HCT116 (cell line): ENCODE results near the gene BCL2L15. TPM values are rescaled to one million over a fixed set of nuclear protein-coding genes. Genes with fewer than 3 reads are reported as not detected.

ENCODE experiments used
- ATAC-seq: fragments of 200-7000 bp; cut with Tn5 transposase; 2 replicates; pipeline ENCODE4 v1.9.1; 2020; ENCODE audit warnings: mild to moderate bottlenecking, moderate library complexity
- BruUV-seq: library from RNA; stranded (reverse); fragments of 400-500 nt; replicated peaks from 2 replicates; lab custom pipeline; 2021; lab: Mats Ljungman, UMichigan
- CTCF ChIA-PET: fragments of 300-600 bp; sonication (Branson Sonifier 250); formaldehyde crosslinking; loops from one replicate; lab custom pipeline; 2021; ENCODE audit warnings: antibody characterized with exemption; lab: Charles Lee
- POLR2A ChIA-PET: fragments of 300-600, 350-600 bp; sonication (Branson Sonifier 250); formaldehyde crosslinking; loops from one replicate; lab custom pipeline; 2021; ENCODE audit warnings: antibody characterized with exemption; lab: Charles Lee
- RAD21 ChIA-PET, 2 experiments: fragments of 300-600 bp; sonication (Branson Sonifier 250); formaldehyde crosslinking; loops; one replicate each; lab custom pipeline; 2023; ENCODE audit warnings: low total read pairs in 2 of 2; ENCODE audit not compliant: uncharacterized antibody in 2 of 2, unreplicated experiment in 2 of 2, low non-redundant PET in 1 of 2; lab: Charles Lee
- DNase-seq: peaks from one replicate; pipeline ENCODE4 v3.0.0-alpha.2; 2010; ENCODE audit warnings: low read depth, low spot score
- H2AFZ ChIP-seq: fragments of 200-600 bp; shearing (Covaris generic), sonication (generic); 2 replicates; pipeline ENCODE4 v1.6.1; 2017; ENCODE audit warnings: low read depth, mixed run types, mixed read lengths, antibody characterized with exemption, low read length; ENCODE audit not compliant: poor library complexity, severe bottlenecking
- H3K27ac ChIP-seq: 2 replicates; pipeline ENCODE4 v1.5.1; 2012; ENCODE audit warnings: low read depth, low read length
- H3K27me3 ChIP-seq: fragments of 200-600 bp; sonication (generic); 2 replicates; pipeline ENCODE4 v1.6.1; 2016; ENCODE audit warnings: mixed run types, low read length, mixed read lengths; ENCODE audit not compliant: insufficient read depth
- H3K36me3 ChIP-seq, 2 experiments: fragments of 200-500 bp in 1 of 2; fragments of 200-600 bp in 1 of 2; sonication (Bioruptor generic) in 1 of 2; sonication (generic) in 1 of 2; 2 replicates each; pipeline versions ENCODE4 v1.5.1 to v1.6.1; 2014 to 2016; ENCODE audit warnings: low read length in 2 of 2, inconsistent platforms in 1 of 2, mixed read lengths in 1 of 2, mixed run types in 1 of 2; ENCODE audit not compliant: insufficient read depth in 2 of 2, control insufficient read depth in 1 of 2
- H3K4me1 ChIP-seq, 2 experiments: fragments of 200-600 bp in 1 of 2; sonication (generic) in 1 of 2; 2 replicates each; pipeline versions ENCODE4 v1.5.1 to v1.6.1; 2012 to 2017; ENCODE audit warnings: low read length in 2 of 2, inconsistent platforms in 1 of 2, mild to moderate bottlenecking in 1 of 2, mixed read lengths in 1 of 2, mixed run types in 1 of 2, moderate library complexity in 1 of 2; ENCODE audit not compliant: insufficient read depth in 2 of 2, control insufficient read depth in 1 of 2
- H3K4me2 ChIP-seq: fragments of 200-600 bp; sonication (generic); 2 replicates; pipeline ENCODE4 v1.6.1; 2017; ENCODE audit warnings: mixed run types, low read length, mixed read lengths
- H3K4me3 ChIP-seq, 2 experiments: fragments of 200-600 bp in 1 of 2; sonication (generic) in 1 of 2; replicated peaks in 1 of 2; 2 replicates each; pipeline ENCODE4 v1.5.1; 2011 to 2016; ENCODE audit warnings: low read length in 2 of 2, control low read depth in 1 of 2, low read depth in 1 of 2, mild to moderate bottlenecking in 1 of 2, mixed read lengths in 1 of 2, mixed run types in 1 of 2
- H3K79me2 ChIP-seq: fragments of 200-600 bp; sonication (generic); 2 replicates; pipeline ENCODE4 v1.6.1; 2017; ENCODE audit warnings: mild to moderate bottlenecking, mixed run types, low read length, moderate library complexity, mixed read lengths; ENCODE audit not compliant: insufficient read depth
- H3K9ac ChIP-seq: fragments of 200-600 bp; sonication (generic); 2 replicates; pipeline ENCODE4 v1.6.1; 2016; ENCODE audit warnings: low read length, mixed read lengths
- H3K9me2 ChIP-seq: fragments of 200-600 bp; sonication (generic), shearing (Covaris generic); 2 replicates; pipeline ENCODE4 v1.6.1; 2017; ENCODE audit warnings: mixed run types, mild to moderate bottlenecking, moderate library complexity; ENCODE audit not compliant: insufficient read depth
- H3K9me3 ChIP-seq, 2 experiments: fragments of 200-500 bp in 1 of 2; fragments of 200-600 bp in 1 of 2; sonication (Bioruptor generic) in 1 of 2; sonication (generic) in 1 of 2; 2 replicates each; pipeline ENCODE4 v1.6.1; 2014 to 2017; ENCODE audit warnings: low read length in 2 of 2, mixed read lengths in 2 of 2, inconsistent platforms in 1 of 2, low read depth in 1 of 2, mild to moderate bottlenecking in 1 of 2, mixed run types in 1 of 2, moderate library complexity in 1 of 2; ENCODE audit not compliant: control insufficient read depth in 1 of 2, insufficient read depth in 1 of 2
- H4K20me1 ChIP-seq: fragments of 200-600 bp; sonication (generic), shearing (Covaris generic); 2 replicates; pipeline ENCODE4 v1.6.1; 2017; ENCODE audit warnings: mixed run types, mild to moderate bottlenecking, moderate library complexity; ENCODE audit not compliant: insufficient read depth
- CEBPB ChIP-seq: IDR thresholded peaks from 2 replicates; pipeline ENCODE4 v1.6.1; 2012; ENCODE audit warnings: low read depth
- CTCF ChIP-seq, 3 experiments: fragments of 200-600 bp in 1 of 3; sonication (generic) in 1 of 3; IDR thresholded peaks in 2 of 3; conservative IDR thresholded peaks in 1 of 3; 2 replicates each; pipeline ENCODE4 v1.5.1; 2012 to 2017; ENCODE audit warnings: low read depth in 2 of 3, low read length in 2 of 3, antibody characterized with exemption in 1 of 3, borderline replicate concordance in 1 of 3, control low read depth in 1 of 3, mild to moderate bottlenecking in 1 of 3, mixed read lengths in 1 of 3, mixed run types in 1 of 3, moderate library complexity in 1 of 3; ENCODE audit not compliant: insufficient read depth in 1 of 3
- ELF1 ChIP-seq: IDR thresholded peaks from 2 replicates; pipeline ENCODE4 v1.6.1; 2012; ENCODE audit warnings: low read depth, borderline replicate concordance
- EZH2 ChIP-seq: fragments of 200-600 bp; sonication (generic); IDR thresholded peaks from 2 replicates; pipeline ENCODE4 v1.6.1; 2017; ENCODE audit warnings: antibody characterized with exemption, mixed run types
- FOSL1 ChIP-seq: IDR thresholded peaks from 2 replicates; pipeline ENCODE4 v1.6.1; 2012; ENCODE audit warnings: low read depth
- JUND ChIP-seq: IDR thresholded peaks from 2 replicates; pipeline ENCODE4 v1.6.1; 2012
- POLR2A ChIP-seq: IDR thresholded peaks from 2 replicates; pipeline ENCODE4 v1.7.0; 2011; ENCODE audit warnings: borderline replicate concordance; ENCODE audit not compliant: insufficient read depth, insufficient read length; ENCODE audit errors: extremely low read depth
- SRF ChIP-seq: IDR thresholded peaks from 2 replicates; pipeline ENCODE4 v1.6.1; 2012; ENCODE audit warnings: low read depth
- TCF7L2 ChIP-seq: IDR thresholded peaks from 2 replicates; pipeline ENCODE4 v1.7.0; 2011; ENCODE audit warnings: borderline replicate concordance, inconsistent platforms; ENCODE audit not compliant: insufficient read depth, insufficient read length; ENCODE audit errors: extremely low read depth
- YY1 ChIP-seq: IDR thresholded peaks from 2 replicates; pipeline ENCODE4 v1.6.1; 2011; ENCODE audit warnings: low read length, low read depth, moderate library complexity, mild to moderate bottlenecking; ENCODE audit not compliant: insufficient replicate concordance; ENCODE audit errors: extremely low read depth
- ZFX ChIP-seq: fragments of 450-650 bp; IDR thresholded peaks from 2 replicates; pipeline ENCODE4 v1.6.1; 2017
- ZNF274 ChIP-seq: fragments of 200-500 bp; sonication (Bioruptor generic); IDR thresholded peaks from 2 replicates; pipeline ENCODE4 v1.6.1; 2014; ENCODE audit warnings: mild to moderate bottlenecking, low read depth, low read length, inconsistent platforms
- intact Hi-C: fragments of 100-400 bp; cut with micrococcal nuclease; formaldehyde crosslinking; loops from 2 replicates; pipeline ENCODE4 v1.10.0; 2022
- total RNA-seq: library from RNA; stranded (reverse); gene quantifications from one replicate; pipeline ENCODE4 v1.2.1, GENCODE V29; 2021; ENCODE audit not compliant: unreplicated experiment
- TF ChIP-seq, protein P1 (sequence below): IDR thresholded peaks from 2 replicates; pipeline ENCODE4 v1.6.1; 2012
- TF ChIP-seq, protein P2 (sequence below): IDR thresholded peaks from 2 replicates; pipeline ENCODE4 v1.6.1; 2011; ENCODE audit warnings: mild to moderate bottlenecking, low read length, moderate library complexity; ENCODE audit not compliant: insufficient replicate concordance; ENCODE audit errors: extremely low read depth

Gene BCL2L15
- total RNA-seq, 1 experiment from 2014 or later = 0.54 TPM

DNA sequence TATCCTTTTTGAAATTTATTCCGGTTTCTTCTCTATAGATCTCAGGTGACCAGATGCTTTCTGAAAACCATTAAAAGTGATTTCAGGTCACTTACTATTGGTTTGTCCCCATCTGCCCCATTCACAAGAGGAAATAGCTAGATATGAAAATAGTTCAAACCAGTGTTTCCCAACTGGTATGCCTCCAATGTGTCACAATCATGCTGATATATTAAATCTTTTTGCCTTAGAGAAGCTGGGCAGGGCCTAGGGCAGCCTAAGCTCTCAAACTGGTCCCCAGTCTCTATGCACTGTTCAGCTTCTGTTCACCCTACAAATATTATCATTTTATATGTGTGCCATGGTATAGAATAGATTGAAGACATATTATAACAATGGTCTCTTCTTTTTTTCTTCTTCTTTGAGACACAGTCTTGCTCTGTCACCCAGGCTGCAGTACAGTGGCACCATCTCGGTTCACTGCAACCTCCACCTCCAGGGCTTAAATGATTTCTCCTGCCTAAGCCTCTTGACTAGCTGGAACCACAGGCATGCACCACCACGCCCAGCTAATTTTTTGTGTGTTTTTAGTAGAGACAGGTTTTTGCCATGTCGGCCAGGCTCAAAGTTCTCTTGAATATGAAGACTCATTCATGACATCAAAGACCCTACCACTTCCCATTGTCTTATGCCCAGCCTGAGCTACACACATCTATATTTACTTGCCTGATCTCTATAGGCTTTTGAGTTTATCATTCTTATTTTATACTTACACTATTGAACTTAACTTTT is 31.6 kb downstream of the BCL2L15 start (continued):
- TF ChIP-seq CTCF (IDR thresholded peaks at IDR 0.05 in 2 of 3, conservative IDR thresholded peaks at IDR 0.05 in 1 of 3; ENCODE audit: borderline replicate concordance in 1 of 3, insufficient read depth in 1 of 3, low read depth in 2 of 3, low read length in 2 of 3) (no peak), ZNF274 (no peak), TCF7L2 (no peak), FOSL1 (no peak)
- TF ChIP-seq, protein P1, sequence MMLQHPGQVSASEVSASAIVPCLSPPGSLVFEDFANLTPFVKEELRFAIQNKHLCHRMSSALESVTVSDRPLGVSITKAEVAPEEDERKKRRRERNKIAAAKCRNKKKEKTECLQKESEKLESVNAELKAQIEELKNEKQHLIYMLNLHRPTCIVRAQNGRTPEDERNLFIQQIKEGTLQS = no peak
- TF ChIP-seq, all 23 proteins: peak for 0

DNA sequence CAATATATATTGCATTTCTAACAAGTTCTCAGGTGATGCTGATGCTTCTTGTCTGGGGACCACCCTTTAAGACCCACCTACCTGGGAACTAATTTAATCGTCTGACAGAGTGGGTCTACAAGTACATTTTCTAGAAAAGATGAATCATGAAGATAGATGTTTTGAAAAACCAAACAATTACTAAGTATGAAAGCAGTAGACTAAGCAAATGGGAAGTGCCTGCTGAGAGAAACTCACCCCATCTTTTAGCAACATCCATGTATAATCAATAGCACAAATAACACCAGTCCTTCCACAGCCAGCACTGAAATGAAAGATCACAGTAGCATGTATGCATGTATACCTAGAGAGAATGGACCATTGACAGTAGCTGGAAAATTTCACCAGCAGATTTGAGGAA is 33.1 kb downstream of the BCL2L15 start:
- intact Hi-C loops = no loop called here
- RAD21 ChIA-PET = no interaction called here

More for the DNA sequence above, 33.1 kb downstream of the BCL2L15 start:
- Histone ChIP-seq H3K36me3 (no peaks in the 10 kb centered on the region), H3K9me2 (no peaks in the 10 kb centered on the region), H3K4me3 (no peak overlapping the region), H3K79me2 (no peaks in the 10 kb centered on the region), H3K27ac (no peak overlapping the region), H3K4me2 (no peak overlapping the region), H3K27me3 (no peaks in the 10 kb centered on the region), H2AFZ (no peak overlapping the region), H3K9ac (no peak overlapping the region), H3K4me1 (no peaks in the 10 kb centered on the region), H3K9me3 (no peaks in the 10 kb centered on the region), H4K20me1 (no peaks in the 10 kb centered on the region)
- ATAC-seq (no peak), DNase-seq (no peak)
- BruUV-seq = no TSS peak
- TF ChIP-seq YY1 (no peak), SRF (no peak), POLR2A (no peak), EZH2 (no peak), CTCF (IDR thresholded peaks at IDR 0.05 in 2 of 3, conservative IDR thresholded peaks at IDR 0.05 in 1 of 3; ENCODE audit: borderline replicate concordance in 1 of 3, insufficient read depth in 1 of 3, low read depth in 2 of 3, low read length in 2 of 3) (no peak), JUND (no peak), ELF1 (no peak), CEBPB (no peak), ZFX (no peak)
- TF ChIP-seq, protein P2, sequence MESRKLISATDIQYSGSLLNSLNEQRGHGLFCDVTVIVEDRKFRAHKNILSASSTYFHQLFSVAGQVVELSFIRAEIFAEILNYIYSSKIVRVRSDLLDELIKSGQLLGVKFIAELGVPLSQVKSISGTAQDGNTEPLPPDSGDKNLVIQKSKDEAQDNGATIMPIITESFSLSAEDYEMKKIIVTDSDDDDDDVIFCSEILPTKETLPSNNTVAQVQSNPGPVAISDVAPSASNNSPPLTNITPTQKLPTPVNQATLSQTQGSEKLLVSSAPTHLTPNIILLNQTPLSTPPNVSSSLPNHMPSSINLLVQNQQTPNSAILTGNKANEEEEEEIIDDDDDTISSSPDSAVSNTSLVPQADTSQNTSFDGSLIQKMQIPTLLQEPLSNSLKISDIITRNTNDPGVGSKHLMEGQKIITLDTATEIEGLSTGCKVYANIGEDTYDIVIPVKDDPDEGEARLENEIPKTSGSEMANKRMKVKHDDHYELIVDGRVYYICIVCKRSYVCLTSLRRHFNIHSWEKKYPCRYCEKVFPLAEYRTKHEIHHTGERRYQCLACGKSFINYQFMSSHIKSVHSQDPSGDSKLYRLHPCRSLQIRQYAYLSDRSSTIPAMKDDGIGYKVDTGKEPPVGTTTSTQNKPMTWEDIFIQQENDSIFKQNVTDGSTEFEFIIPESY = no peak
- TF ChIP-seq, protein P1 = no peak
- ChIA-PET CTCF (no interaction called here), POLR2A (no interaction called here)
